H9 (cell line): ENCODE measurements around the gene BAG5. TPM values are rescaled to one million over a fixed set of nuclear protein-coding genes. Genes with fewer than 3 reads are reported as not detected.

Experiments used
- DNase-seq: peaks from one replicate; pipeline ENCODE4 v3.0.0-alpha.2; 2017
- H2AFZ ChIP-seq: one replicate; pipeline ENCODE4 v1.6.1; 2013; ENCODE audit warnings: mild to moderate bottlenecking, low read length, control low read depth, moderate library complexity
- H2AK5ac ChIP-seq: 2 replicates; pipeline ENCODE4 v1.6.1; 2013; ENCODE audit warnings: low read length, control low read depth, mixed read lengths; ENCODE audit not compliant: insufficient read length
- H2BK120ac ChIP-seq: one replicate; pipeline ENCODE4 v1.6.1; 2013; ENCODE audit warnings: low read depth, mild to moderate bottlenecking, low read length, control low read depth, inconsistent platforms; ENCODE audit not compliant: poor library complexity, severe bottlenecking
- H2BK12ac ChIP-seq: 2 replicates; pipeline ENCODE4 v1.6.1; 2013; ENCODE audit warnings: low read length, control low read depth, mixed read lengths, low read depth; ENCODE audit not compliant: insufficient read length
- H2BK15ac ChIP-seq: 2 replicates; pipeline ENCODE4 v1.6.1; 2013; ENCODE audit warnings: low read depth, low read length, control low read depth
- H2BK20ac ChIP-seq: one replicate; pipeline ENCODE4 v1.6.1; 2013; ENCODE audit warnings: low read depth, mild to moderate bottlenecking, low read length, control low read depth, inconsistent platforms; ENCODE audit not compliant: poor library complexity, severe bottlenecking
- H2BK5ac ChIP-seq: 2 replicates; pipeline ENCODE4 v1.6.1; 2013; ENCODE audit warnings: low read length, control low read depth, mixed read lengths; ENCODE audit not compliant: insufficient read length
- H3K14ac ChIP-seq: 2 replicates; pipeline ENCODE4 v1.6.1; 2013; ENCODE audit warnings: low read length, control low read depth; ENCODE audit not compliant: insufficient read depth
- H3K18ac ChIP-seq: 2 replicates; pipeline ENCODE4 v1.6.1; 2013; ENCODE audit warnings: low read depth, mild to moderate bottlenecking, mixed read lengths, low read length, control low read depth; ENCODE audit not compliant: insufficient read length
- H3K23ac ChIP-seq: 2 replicates; pipeline ENCODE4 v1.6.1; 2013; ENCODE audit warnings: low read length, control low read depth, mixed read lengths, low read depth; ENCODE audit not compliant: insufficient read length
- H3K23me2 ChIP-seq: 2 replicates; pipeline ENCODE4 v1.6.1; 2013; ENCODE audit warnings: low read depth, mild to moderate bottlenecking, mixed read lengths, low read length, control low read depth; ENCODE audit not compliant: insufficient read length, poor library complexity, severe bottlenecking
- H3K27ac ChIP-seq: 2 replicates; pipeline ENCODE4 v1.5.1; 2013; ENCODE audit warnings: low read length, control low read depth, mixed read lengths, low read depth; ENCODE audit not compliant: insufficient read length
- H3K27me3 ChIP-seq: 2 replicates; pipeline ENCODE4 v1.6.1; 2013; ENCODE audit warnings: low read length, control low read depth, inconsistent platforms; ENCODE audit not compliant: insufficient read depth
- H3K4ac ChIP-seq: 2 replicates; pipeline ENCODE4 v1.6.1; 2013; ENCODE audit warnings: low read depth, mild to moderate bottlenecking, control low read depth, inconsistent platforms, low read length, moderate library complexity
- H3K4me1 ChIP-seq: 2 replicates; pipeline ENCODE4 v1.6.1; 2013; ENCODE audit warnings: low read length, control low read depth, inconsistent platforms; ENCODE audit not compliant: insufficient read depth
- H3K4me2 ChIP-seq: 2 replicates; pipeline ENCODE4 v1.6.1; 2013; ENCODE audit warnings: low read length, control low read depth, mixed read lengths; ENCODE audit not compliant: insufficient read length, insufficient read depth
- H3K56ac ChIP-seq: 2 replicates; pipeline ENCODE4 v1.6.1; 2013; ENCODE audit warnings: low read depth, mild to moderate bottlenecking, mixed read lengths, low read length, control low read depth; ENCODE audit not compliant: insufficient read length
- H3K79me1 ChIP-seq: 2 replicates; pipeline ENCODE4 v1.6.1; 2013; ENCODE audit warnings: low read depth, mild to moderate bottlenecking, moderate library complexity, low read length, control low read depth, inconsistent platforms; ENCODE audit not compliant: insufficient read depth, poor library complexity, severe bottlenecking
- H3K79me2 ChIP-seq: 2 replicates; pipeline ENCODE4 v1.6.1; 2013; ENCODE audit warnings: low read length, control low read depth, inconsistent platforms; ENCODE audit not compliant: insufficient read depth
- H3K9ac ChIP-seq: 2 replicates; pipeline ENCODE4 v1.6.1; 2013; ENCODE audit warnings: low read length, control low read depth, mixed read lengths; ENCODE audit not compliant: insufficient read length; ENCODE audit errors: extremely low read depth
- H3K9me3 ChIP-seq: one replicate; pipeline ENCODE4 v1.6.1; 2013; ENCODE audit warnings: low read depth, low read length, inconsistent platforms; ENCODE audit not compliant: control insufficient read depth
- H3T11ph ChIP-seq: one replicate; pipeline ENCODE4 v1.6.1; 2013; ENCODE audit warnings: mild to moderate bottlenecking, low read length, control low read depth, inconsistent platforms
- H4K20me1 ChIP-seq: one replicate; pipeline ENCODE4 v1.6.1; 2013; ENCODE audit not compliant: control insufficient read depth, insufficient read length, insufficient read depth
- H4K5ac ChIP-seq: 2 replicates; pipeline ENCODE4 v1.6.1; 2013; ENCODE audit warnings: low read depth, mild to moderate bottlenecking, mixed read lengths, low read length, control low read depth; ENCODE audit not compliant: insufficient read length
- H4K8ac ChIP-seq: replicated peaks from 2 replicates; pipeline ENCODE4 v1.6.1; 2013; ENCODE audit warnings: low read length, control low read depth, mixed read lengths, low read depth; ENCODE audit not compliant: insufficient read length
- H4K91ac ChIP-seq: 2 replicates; pipeline ENCODE4 v1.6.1; 2013; ENCODE audit warnings: low read depth, mild to moderate bottlenecking, moderate library complexity, mixed read lengths, low read length, control low read depth; ENCODE audit not compliant: insufficient read length
- H3K27ac Mint-ChIP-seq, 3 experiments: 2 replicates in 2 of 3; 3 replicates in 1 of 3; pipeline ENCODE4 v1.8.0; 2020 to 2021; ENCODE audit warnings: mixed read lengths in 3 of 3, mild to moderate bottlenecking in 1 of 3, moderate library complexity in 1 of 3
- H3K27me3 Mint-ChIP-seq: 2 replicates; pipeline ENCODE4 v1.8.0; 2021; ENCODE audit warnings: low read depth, mild to moderate bottlenecking, moderate library complexity, mixed read lengths
- H3K36me3 Mint-ChIP-seq, 3 experiments: 2 replicates in 2 of 3; 3 replicates in 1 of 3; pipeline ENCODE4 v1.8.0; 2020 to 2021; ENCODE audit warnings: low read depth in 3 of 3, mixed read lengths in 3 of 3; ENCODE audit not compliant: insufficient read depth in 1 of 3
- H3K4me1 Mint-ChIP-seq, 2 experiments: 2 replicates each; pipeline ENCODE4 v1.8.0; 2020; ENCODE audit warnings: mixed read lengths in 2 of 2
- H3K4me3 Mint-ChIP-seq, 2 experiments: 2 replicates in 1 of 2; 3 replicates in 1 of 2; pipeline ENCODE4 v1.8.0; 2020 to 2021; ENCODE audit warnings: mild to moderate bottlenecking in 2 of 2, mixed read lengths in 2 of 2, moderate library complexity in 1 of 2
- H3K9me3 Mint-ChIP-seq, 2 experiments: 2 replicates in 1 of 2; 3 replicates in 1 of 2; pipeline ENCODE4 v1.8.0; 2020; ENCODE audit warnings: mild to moderate bottlenecking in 2 of 2, mixed read lengths in 2 of 2, moderate library complexity in 1 of 2
- WGBS: extraction: QIAGEN DNeasy Blood & Tissue Kit; methylation state at CpG from one replicate; pipeline ENCODE4 v1.1.7; 2013; ENCODE audit warnings: missing lambda C conversion rate, low lambda C conversion rate, mixed read lengths; ENCODE audit not compliant: insufficient read length; ENCODE audit errors: extremely low coverage; 5-methylcytosine and 5-hydroxymethylcytosine counted together
- total RNA-seq: library from RNA; stranded (reverse); gene quantifications from 2 replicates; pipeline ENCODE4 v1.2.1, GENCODE V29; 2021
- TF ChIP-seq, protein P1 (sequence below): fragments of 200-600 bp; sonication (generic); conservative IDR thresholded peaks from 3 replicates; pipeline ENCODE4 v1.8.0; 2021; ENCODE audit warnings: antibody characterized with exemption, mild to moderate bottlenecking

BAG5 gene
- total RNA-seq, 1 experiment from 2014 or later: 38.0 TPM

DNA sequence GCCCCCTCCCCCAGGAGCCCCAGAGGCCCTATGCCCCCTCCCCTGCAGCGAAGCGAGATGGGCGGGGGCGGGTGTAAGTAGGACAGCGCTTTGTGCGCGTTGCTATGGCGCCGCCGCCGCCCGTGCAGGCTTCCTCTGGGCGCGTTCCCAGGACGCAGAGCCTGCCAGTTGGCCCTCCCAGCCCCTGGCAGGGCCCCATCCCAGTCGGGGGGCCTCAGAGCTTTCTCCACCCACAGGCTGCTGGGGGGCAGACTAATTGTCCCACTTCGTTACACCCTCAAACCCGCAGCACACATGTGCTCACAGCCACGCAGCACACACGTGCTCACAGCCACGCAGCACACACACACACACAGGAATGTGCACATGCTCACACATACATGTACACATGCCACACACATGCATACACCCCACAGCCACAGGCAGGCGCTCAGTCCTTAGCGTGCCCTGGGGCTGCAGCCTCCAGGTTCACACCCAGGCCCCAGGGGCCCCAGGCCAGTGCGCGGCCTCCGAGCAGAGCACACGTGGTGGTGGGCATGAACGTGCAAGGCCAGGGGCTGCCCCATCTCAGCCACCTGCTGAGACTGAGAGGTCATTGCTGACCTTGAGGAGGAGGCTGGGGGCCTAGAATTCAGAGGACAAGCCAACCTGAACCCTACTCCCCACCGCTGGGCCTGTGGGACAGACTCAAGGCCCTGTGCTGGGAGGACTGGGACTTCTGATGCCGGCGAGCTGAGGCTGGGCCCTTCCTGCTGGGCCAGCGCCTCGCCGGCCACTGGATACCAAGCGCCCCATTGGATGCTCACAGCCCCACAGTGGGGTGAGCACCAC, 17.9 kb downstream of the BAG5 start:
- Histone ChIP-seq H2AFZ (no peak overlapping the region), H4K8ac (no peak overlapping the region), H4K91ac (no peak overlapping the region), H3K4me2 (no peak overlapping the region), H3K18ac (peak overlapping the region; percentile 81), H3T11ph (no peak overlapping the region), H2BK5ac (no peak overlapping the region), H3K4ac (no peak overlapping the region), H2AK5ac (no peak overlapping the region), H2BK20ac (no peak overlapping the region), H2BK15ac (0 out of 2 replicates have a peak overlapping the region, but pooled peaks have one; percentile 15), H3K27me3 (no peaks in the 10 kb centered on the region), H3K56ac (no peak overlapping the region), H3K79me1 (no peaks in the 10 kb centered on the region), H3K79me2 (no peaks in the 10 kb centered on the region), H3K23ac (no peak overlapping the region), H4K5ac (no peak overlapping the region), H3K9me3 (no peaks in the 10 kb centered on the region), H3K14ac (peak overlapping the region; percentile 66; the same call in 1 of the 2 replicates), H2BK120ac (no peak overlapping the region), H4K20me1 (no peaks in the 10 kb centered on the region), H3K23me2 (peaks cover 4% of the 10 kb centered on the region), H3K27ac (no peak overlapping the region), H2BK12ac (no peak overlapping the region), H3K4me1 (no peaks in the 10 kb centered on the region; the same call in 1 of the 2 replicates), H3K9ac (no peak overlapping the region)
- peaks cover 12 to 23% of the 10 kb centered on the region in 2 experiments for H3K4me1 Mint-ChIP-seq
- TF ChIP-seq, protein P1, sequence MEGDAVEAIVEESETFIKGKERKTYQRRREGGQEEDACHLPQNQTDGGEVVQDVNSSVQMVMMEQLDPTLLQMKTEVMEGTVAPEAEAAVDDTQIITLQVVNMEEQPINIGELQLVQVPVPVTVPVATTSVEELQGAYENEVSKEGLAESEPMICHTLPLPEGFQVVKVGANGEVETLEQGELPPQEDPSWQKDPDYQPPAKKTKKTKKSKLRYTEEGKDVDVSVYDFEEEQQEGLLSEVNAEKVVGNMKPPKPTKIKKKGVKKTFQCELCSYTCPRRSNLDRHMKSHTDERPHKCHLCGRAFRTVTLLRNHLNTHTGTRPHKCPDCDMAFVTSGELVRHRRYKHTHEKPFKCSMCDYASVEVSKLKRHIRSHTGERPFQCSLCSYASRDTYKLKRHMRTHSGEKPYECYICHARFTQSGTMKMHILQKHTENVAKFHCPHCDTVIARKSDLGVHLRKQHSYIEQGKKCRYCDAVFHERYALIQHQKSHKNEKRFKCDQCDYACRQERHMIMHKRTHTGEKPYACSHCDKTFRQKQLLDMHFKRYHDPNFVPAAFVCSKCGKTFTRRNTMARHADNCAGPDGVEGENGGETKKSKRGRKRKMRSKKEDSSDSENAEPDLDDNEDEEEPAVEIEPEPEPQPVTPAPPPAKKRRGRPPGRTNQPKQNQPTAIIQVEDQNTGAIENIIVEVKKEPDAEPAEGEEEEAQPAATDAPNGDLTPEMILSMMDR: no peak
- WGBS: no CpG with 5 or more reads among the region's 35 CpGs
- no peaks in the 10 kb centered on the region for H3K36me3 Mint-ChIP-seq
- H3K9me3 Mint-ChIP-seq: no peaks in the 10 kb centered on the region
- no peak for DNase-seq
- no peak overlapping the region for H3K4me3 Mint-ChIP-seq
- H3K27ac Mint-ChIP-seq: no peak overlapping the region; a peak in 1 of 7 replicates
- peaks cover 5% of the 10 kb centered on the region for H3K27me3 Mint-ChIP-seq
